Choroid plexus epithelial cell (primary cell): Measurements from ENCODE around the gene RHOT2.
"Not testable (repeated sequence)": the region's sequence is repeated elsewhere in the genome, so short reads cannot be mapped to it uniquely, and the experiment has no call there.

Experiments used
- DNase-seq: peaks from one replicate; pipeline ENCODE4 v3.0.0-alpha.2; 2010; ENCODE audit warnings: low read depth
- H3K4me3 ChIP-seq: 2 replicates; pipeline ENCODE4 v1.5.1; 2011; ENCODE audit warnings: low read depth, mild to moderate bottlenecking, control low read depth, low read length, moderate library complexity
- CTCF ChIP-seq: conservative IDR thresholded peaks from 2 replicates; pipeline ENCODE4 v1.5.1; 2011; ENCODE audit warnings: low read depth, mild to moderate bottlenecking, control low read depth, inconsistent platforms, low read length, moderate library complexity

The RHOT2 gene

GRCh38 chr16:684961-685696 is 17.2 kb downstream of the RHOT2 start:
- peak overlapping the region; percentile 69 for H3K4me3 ChIP-seq
- no peak for TF ChIP-seq CTCF
- no peak for DNase-seq

GRCh38 chr16:685967-686366 is 18.0 kb downstream of the RHOT2 start:
- TF ChIP-seq CTCF = peak; percentile 54
- no peak overlapping the region for H3K4me3 ChIP-seq
- DNase-seq = peak; percentile 42

- no peak for TF ChIP-seq CTCF
- no peak overlapping the region for H3K4me3 ChIP-seq
- DNase-seq = no peak
Measured at GRCh38 chr16:686459-687260, 18.7 kb downstream of the RHOT2 start.

GRCh38 chr16:687499-687898 is 19.6 kb downstream of the RHOT2 start:
- H3K4me3 ChIP-seq = no peak overlapping the region
- no peak for TF ChIP-seq CTCF
- no peak for DNase-seq

GRCh38 chr16:689175-689897 is 21.4 kb downstream of the RHOT2 start:
- no peak for TF ChIP-seq CTCF
- no peak for DNase-seq
- H3K4me3 ChIP-seq = peak overlapping the region; percentile 84

- not testable (repeated sequence) for H3K4me3 ChIP-seq, DNase-seq
Measured at GRCh38 chr16:691242-691641, 23.3 kb downstream of the RHOT2 start.
